ENCODE measurements around the gene DIPK2B. TPM values are rescaled to one million over a fixed set of nuclear protein-coding genes. Genes with fewer than 3 reads are reported as not detected.

The DIPK2B gene
- 1.0 and 1.1 TPM in 2 replicates for total RNA-seq

GRCh38 chrX:45200741-45201234 lies at the start of gene DIPK2B:
Gene DIPK2B, minus strand, starts transcription at chrX:45200876. Its CDS starts 50 bp downstream, at chrX:45200826.

All from epithelial cell of alveolus of lung (primary cell).